Activated T-cell treated with anti-CD3 and anti-CD28 coated beads, Interleukin-2, amount 50 U/mL, for 4 hours (primary cell): ENCODE results near the gene ERO1B. TPM values are rescaled to one million over a fixed set of nuclear protein-coding genes. Genes with fewer than 3 reads are reported as not detected.

ENCODE experiments used
- ATAC-seq, 2 donors: fragments of 200-7000 bp; cut with Tn5 transposase; one replicate each; pipeline ENCODE4 v1.10.0; 2021
- DNase-seq: peaks from one replicate; pipeline ENCODE4 v3.0.0-alpha.2; 2020
- H3K27me3 Mint-ChIP-seq: one replicate; pipeline ENCODE4 v1.8.0; 2021; ENCODE audit warnings: low read depth, mixed read lengths
- H3K36me3 Mint-ChIP-seq: one replicate; pipeline ENCODE4 v1.8.0; 2022; ENCODE audit warnings: mixed read lengths; ENCODE audit not compliant: insufficient read depth
- H3K4me1 Mint-ChIP-seq: one replicate; pipeline ENCODE4 v1.8.0; 2021; ENCODE audit warnings: low read depth, mixed read lengths
- H3K4me3 Mint-ChIP-seq: one replicate; pipeline ENCODE4 v1.8.0; 2021; ENCODE audit warnings: mild to moderate bottlenecking, moderate library complexity, mixed read lengths
- H3K9me3 Mint-ChIP-seq: one replicate; pipeline ENCODE4 v1.8.0; 2021; ENCODE audit warnings: mixed read lengths
- total RNA-seq, 3 donors: library from RNA; stranded (reverse); gene quantifications; one replicate each; pipeline ENCODE4 v1.2.1, GENCODE V29; 2021

ERO1B gene
- total RNA-seq, 3 donors from 2014 or later = 1.7 to 4.2 (median 2.9) TPM

- H3K36me3 Mint-ChIP-seq = peaks cover 7% of the 10 kb centered on the region
- no peaks in the 10 kb centered on the region for H3K4me1 Mint-ChIP-seq
- H3K4me3 Mint-ChIP-seq = no peak overlapping the region
- no peak for ATAC-seq
- DNase-seq = no peak
- no peaks in the 10 kb centered on the region for H3K27me3 Mint-ChIP-seq
- H3K9me3 Mint-ChIP-seq = no peaks in the 10 kb centered on the region
Observed at GRCh38 chr1:236175642-236176336, 106.0 kb downstream of the ERO1B start.

GRCh38 chr1:236173174-236173767, 108.5 kb downstream of the ERO1B start:
- ATAC-seq = no peak
- no peak overlapping the region for H3K4me3 Mint-ChIP-seq
- no peaks in the 10 kb centered on the region for H3K27me3 Mint-ChIP-seq
- peaks cover 4% of the 10 kb centered on the region for H3K36me3 Mint-ChIP-seq
- H3K4me1 Mint-ChIP-seq = no peaks in the 10 kb centered on the region
- H3K9me3 Mint-ChIP-seq = no peaks in the 10 kb centered on the region
- DNase-seq = no peak

DNA sequence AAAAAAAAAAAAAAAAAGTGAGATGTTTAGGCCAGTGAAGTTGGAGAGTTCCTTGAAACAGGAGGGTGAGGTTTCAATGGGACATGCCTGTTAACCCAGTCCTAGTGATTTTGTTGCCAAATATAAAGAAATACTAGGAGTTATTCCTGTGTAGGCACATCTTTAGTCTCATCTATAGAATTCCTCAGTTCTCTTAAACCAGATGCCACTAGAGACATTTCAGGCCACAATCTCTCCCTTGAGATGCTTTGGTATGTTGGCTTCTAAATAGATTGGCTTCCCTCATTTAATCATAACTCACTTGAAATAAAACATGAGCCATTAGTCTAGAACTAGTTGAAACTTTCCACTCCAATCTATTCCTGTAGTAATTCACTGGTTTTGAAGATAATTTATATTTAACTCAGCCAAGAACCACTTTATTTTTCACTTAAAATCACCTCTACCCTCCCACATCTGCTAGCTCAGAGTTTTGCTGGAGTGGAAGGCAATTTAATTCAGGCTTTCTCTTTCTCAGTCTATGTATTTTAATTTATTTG, 109.6 kb downstream of the ERO1B start:
- Mint-ChIP-seq H3K27me3 (no peaks in the 10 kb centered on the region), H3K4me3 (no peak overlapping the region), H3K9me3 (no peaks in the 10 kb centered on the region), H3K36me3 (peaks cover 4% of the 10 kb centered on the region), H3K4me1 (no peaks in the 10 kb centered on the region)
- ATAC-seq = no peak
- no peak for DNase-seq

GRCh38 chr1:236168716-236169429, 112.9 kb downstream of the ERO1B start:
- peaks cover 10% of the 10 kb centered on the region for H3K36me3 Mint-ChIP-seq
- no peaks in the 10 kb centered on the region for H3K9me3 Mint-ChIP-seq
- no peak overlapping the region for H3K4me3 Mint-ChIP-seq
- DNase-seq = no peak
- peaks cover 5% of the 10 kb centered on the region for H3K4me1 Mint-ChIP-seq
- H3K27me3 Mint-ChIP-seq = no peaks in the 10 kb centered on the region
- peak in 1 of 2 donors; percentile 69 for ATAC-seq

GRCh38 chr1:236167578-236167977, 114.2 kb downstream of the ERO1B start:
- ATAC-seq (no peak), DNase-seq (no peak)
- Mint-ChIP-seq H3K36me3 (peaks cover 14% of the 10 kb centered on the region), H3K27me3 (no peaks in the 10 kb centered on the region), H3K4me3 (no peak overlapping the region), H3K4me1 (peaks cover 13% of the 10 kb centered on the region), H3K9me3 (no peaks in the 10 kb centered on the region)

DNA sequence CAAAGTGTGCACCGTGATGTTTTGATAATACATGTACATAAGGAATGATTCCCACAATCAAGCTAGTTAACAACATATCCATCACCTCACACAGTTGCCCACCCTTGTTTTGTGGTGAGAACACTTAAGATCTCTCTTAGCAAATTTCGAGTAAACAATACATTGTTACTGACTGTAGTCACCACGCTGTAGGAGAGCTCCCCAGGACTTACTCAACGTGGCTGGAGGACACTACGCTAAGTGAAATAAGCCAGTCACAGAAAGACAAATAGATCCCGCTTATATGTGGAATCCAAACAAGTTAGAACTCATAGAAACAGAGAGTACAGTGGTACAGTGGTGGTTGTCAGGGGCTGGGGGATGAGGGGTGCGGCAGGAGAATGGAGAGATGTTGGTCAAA, 114.6 kb downstream of the ERO1B start:
- no peak for ATAC-seq
- no peaks in the 10 kb centered on the region for H3K9me3 Mint-ChIP-seq
- H3K27me3 Mint-ChIP-seq = no peaks in the 10 kb centered on the region
- DNase-seq = no peak
- no peak overlapping the region for H3K4me3 Mint-ChIP-seq
- peaks cover 13% of the 10 kb centered on the region for H3K36me3 Mint-ChIP-seq
- peaks cover 13% of the 10 kb centered on the region for H3K4me1 Mint-ChIP-seq

DNA sequence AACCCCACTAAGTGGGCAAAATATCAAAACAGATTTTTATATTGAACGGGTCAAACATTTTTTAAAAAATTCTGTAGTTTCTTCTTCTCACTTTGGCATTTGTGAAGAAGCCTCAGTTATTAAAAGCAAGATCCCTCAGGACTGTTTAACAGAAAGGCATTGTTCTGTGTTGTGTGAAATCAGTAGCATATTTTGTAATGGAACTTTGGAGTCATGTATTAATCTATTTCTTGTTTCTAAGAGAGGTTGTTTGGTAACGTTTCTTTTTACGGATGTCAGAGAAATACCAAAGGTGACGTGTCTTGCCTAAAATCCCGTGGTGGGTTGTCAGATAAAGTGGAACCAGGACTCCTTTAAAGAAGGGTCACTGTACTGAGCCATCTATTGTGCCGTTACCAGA, 115.7 kb downstream of the ERO1B start:
- no peak for DNase-seq
- H3K4me1 Mint-ChIP-seq = peaks cover 14% of the 10 kb centered on the region
- H3K36me3 Mint-ChIP-seq = peaks cover 17% of the 10 kb centered on the region
- ATAC-seq = no peak
- no peaks in the 10 kb centered on the region for H3K27me3 Mint-ChIP-seq
- no peak overlapping the region for H3K4me3 Mint-ChIP-seq
- peaks cover 11% of the 10 kb centered on the region for H3K9me3 Mint-ChIP-seq

Other genes with a start within 250 kb of the ERO1B start
- gene NID1, start 216.9 kb downstream of the ERO1B start, total RNA-seq = under 1 TPM; 0.16 to 0.32 (median 0.25) TPM
- gene GPR137B, start 139.4 kb downstream of the ERO1B start, total RNA-seq = 1 to 10 TPM; 5.0 to 6.0 (median 5.6) TPM
- 10 to 100 TPM in 2 of 3 donors, 1 to 10 TPM in 1; 8.2 to 12.4 (median 10.8) TPM for gene EDARADD, start 112.3 kb upstream of the ERO1B start, total RNA-seq
- 10 to 100 TPM; 59.7 to 73.2 (median 60.9) TPM for gene LGALS8, start 242.0 kb upstream of the ERO1B start, total RNA-seq